Endometrial microvascular endothelial cells (primary cell): Measurements from ENCODE around the gene ZSCAN5C. TPM values are rescaled to one million over a fixed set of nuclear protein-coding genes. Genes with fewer than 3 reads are reported as not detected.
"Not testable (repeated sequence)": the region's sequence is repeated elsewhere in the genome, so short reads cannot be mapped to it uniquely, and the experiment has no call there.

ENCODE experiments used
- in situ Hi-C: cut with HindIII; loops from 2 replicates; pipeline ENCODE4 v1.10.0; 2017; ENCODE audit warnings: low sequenced_read_pairs, low pct_unique_long_range_greater_than_20kb; ENCODE audit errors: inconsistent ontology term
- total RNA-seq: library from RNA; depleted of rRNA; stranded (reverse); fragments of >200 nt; gene quantifications from one replicate; pipeline ENCODE4 v1.2.3, GENCODE V29; 2015; ENCODE audit errors: inconsistent ontology term

ZSCAN5C gene
- total RNA-seq, result not detected

- in situ Hi-C loops, result no loop called here
Measured at GRCh38 chr19:56201973-56202372, at the start of gene ZSCAN5C. TSS of gene ZSCAN5C (plus strand) at chr19:56202273. CDS start at chr19:56205914, 3,641 bp downstream.

- in situ Hi-C loops, result no loop called here
Measured at GRCh38 chr19:56152644-56153043, 49.4 kb upstream of the ZSCAN5C start.

GRCh38 chr19:56153507-56153906, 48.6 kb upstream of the ZSCAN5C start:
- in situ Hi-C loops, result no loop called here

- in situ Hi-C loops, result no loop called here
Measured at GRCh38 chr19:56155124-56155687, 46.9 kb upstream of the ZSCAN5C start.

GRCh38 chr19:56156768-56157167, 45.3 kb upstream of the ZSCAN5C start:
- in situ Hi-C loops, result no loop called here

- in situ Hi-C loops, result no loop called here
Measured at GRCh38 chr19:56158170-56158757, 43.8 kb upstream of the ZSCAN5C start.

- in situ Hi-C loops, result no loop called here
Measured at GRCh38 chr19:56159009-56159559, 43.0 kb upstream of the ZSCAN5C start.

GRCh38 chr19:56159622-56160271, 42.3 kb upstream of the ZSCAN5C start:
- in situ Hi-C loops, result no loop called here

GRCh38 chr19:56161534-56161933, 40.5 kb upstream of the ZSCAN5C start:
- in situ Hi-C loops, result no loop called here

- in situ Hi-C loops, result no loop called here
Measured at GRCh38 chr19:56162258-56162657, 39.8 kb upstream of the ZSCAN5C start.

GRCh38 chr19:56163097-56163496, 39.0 kb upstream of the ZSCAN5C start:
- in situ Hi-C loops, result no loop called here

GRCh38 chr19:56167064-56167578, 35.0 kb upstream of the ZSCAN5C start:
- in situ Hi-C loops, result no loop called here

GRCh38 chr19:56170261-56170660, 31.8 kb upstream of the ZSCAN5C start:
- in situ Hi-C loops, result no loop called here

GRCh38 chr19:56174086-56174485, 28.0 kb upstream of the ZSCAN5C start:
- in situ Hi-C loops, result no loop called here

GRCh38 chr19:56174550-56174949, 27.5 kb upstream of the ZSCAN5C start:
- in situ Hi-C loops, result no loop called here

GRCh38 chr19:56175861-56176307, 26.2 kb upstream of the ZSCAN5C start, which contains the start of gene GALP:
TSS of gene GALP (plus strand) at chr19:56176008. CDS start at chr19:56177109, 1,101 bp downstream.
- in situ Hi-C loops, result not testable (repeated sequence)

GRCh38 chr19:56176310-56176709, 25.8 kb upstream of the ZSCAN5C start:
- in situ Hi-C loops, result not testable (repeated sequence)

GRCh38 chr19:56176881-56177280, 25.2 kb upstream of the ZSCAN5C start:
- in situ Hi-C loops, result no loop called here

- in situ Hi-C loops, result no loop called here
Measured at GRCh38 chr19:56177564-56178243, 24.4 kb upstream of the ZSCAN5C start.
